ENCODE measurements around the gene NPEPL1.

DNA sequence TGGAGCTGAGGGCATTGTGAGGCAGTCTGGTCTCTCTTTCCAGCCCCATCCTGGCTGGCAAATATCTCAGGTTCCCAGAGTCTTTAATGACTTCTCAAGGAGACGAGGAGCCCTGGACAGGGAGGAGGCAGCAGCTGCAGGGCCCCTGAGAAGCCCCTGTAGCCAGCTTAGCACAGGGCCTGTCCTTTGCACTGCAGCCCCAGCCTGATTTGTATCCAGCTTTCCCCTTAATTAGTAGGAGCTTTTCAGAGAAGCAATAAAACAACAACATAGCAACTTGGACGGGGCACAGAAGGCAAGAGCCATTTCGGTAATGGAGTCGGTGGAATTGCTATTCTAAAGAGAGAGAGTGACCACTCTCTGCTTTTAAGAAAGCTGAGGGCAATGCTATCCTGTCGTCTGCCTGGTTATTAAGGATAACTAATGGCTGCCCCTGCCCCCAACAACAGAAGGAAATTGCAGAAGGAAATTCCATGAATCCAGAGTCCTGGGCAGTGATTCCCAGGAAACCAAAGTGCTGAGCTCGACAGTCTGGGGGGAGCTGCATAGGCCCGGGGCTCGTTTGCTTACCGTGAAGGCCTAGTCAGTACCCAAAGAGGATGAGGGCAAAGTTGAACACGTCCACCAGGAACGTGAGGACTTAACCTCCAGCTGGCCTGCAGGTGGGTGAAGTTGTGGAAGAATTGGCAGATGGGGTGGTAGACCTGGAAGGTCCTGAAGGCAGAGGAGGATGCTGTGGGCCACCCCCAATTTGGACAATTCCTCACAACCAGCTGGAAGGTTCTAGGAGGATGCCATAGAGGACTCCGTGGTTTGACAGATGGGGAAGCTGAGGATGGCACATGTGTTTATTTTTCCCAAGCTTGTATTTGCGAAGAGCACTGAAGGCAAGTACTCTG lies 50.3 kb downstream of the NPEPL1 start:
- TF ChIP-seq, protein P1, sequence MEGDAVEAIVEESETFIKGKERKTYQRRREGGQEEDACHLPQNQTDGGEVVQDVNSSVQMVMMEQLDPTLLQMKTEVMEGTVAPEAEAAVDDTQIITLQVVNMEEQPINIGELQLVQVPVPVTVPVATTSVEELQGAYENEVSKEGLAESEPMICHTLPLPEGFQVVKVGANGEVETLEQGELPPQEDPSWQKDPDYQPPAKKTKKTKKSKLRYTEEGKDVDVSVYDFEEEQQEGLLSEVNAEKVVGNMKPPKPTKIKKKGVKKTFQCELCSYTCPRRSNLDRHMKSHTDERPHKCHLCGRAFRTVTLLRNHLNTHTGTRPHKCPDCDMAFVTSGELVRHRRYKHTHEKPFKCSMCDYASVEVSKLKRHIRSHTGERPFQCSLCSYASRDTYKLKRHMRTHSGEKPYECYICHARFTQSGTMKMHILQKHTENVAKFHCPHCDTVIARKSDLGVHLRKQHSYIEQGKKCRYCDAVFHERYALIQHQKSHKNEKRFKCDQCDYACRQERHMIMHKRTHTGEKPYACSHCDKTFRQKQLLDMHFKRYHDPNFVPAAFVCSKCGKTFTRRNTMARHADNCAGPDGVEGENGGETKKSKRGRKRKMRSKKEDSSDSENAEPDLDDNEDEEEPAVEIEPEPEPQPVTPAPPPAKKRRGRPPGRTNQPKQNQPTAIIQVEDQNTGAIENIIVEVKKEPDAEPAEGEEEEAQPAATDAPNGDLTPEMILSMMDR (IDR thresholded peaks at IDR 0.05): no peak
- TF ChIP-seq EP300 (IDR thresholded peaks at IDR 0.05) (no peak), POLR2A (IDR thresholded peaks at IDR 0.05) (no peak), POLR2AphosphoS5 (IDR thresholded peaks at IDR 0.05) (no peak)
